Measurements from ENCODE around the gene PSORS1C2.

PSORS1C2 gene

GRCh38 chr6:31145386-31145785 lies 6.5 kb upstream of the PSORS1C2 start:
- H3K36me3 ChIP-seq = peaks cover 31% of the 10 kb centered on the region
- TF ChIP-seq CTCF (IDR thresholded peaks at IDR 0.05) = no peak
- H3K4me1 ChIP-seq (ENCODE audit: control insufficient read depth in 1 of 2, insufficient read depth in 1 of 2, low read depth in 1 of 2, low read length in 1 of 2) = no peaks in the 10 kb centered on the region
- H3K27me3 ChIP-seq = no peaks in the 10 kb centered on the region
- H3K9me3 ChIP-seq = no peaks in the 10 kb centered on the region
- no peak overlapping the region for H3K27ac ChIP-seq
- H3K4me3 ChIP-seq (ENCODE audit: low read depth in 1 of 2, low read length in 1 of 2) = no peak overlapping the region

- H3K4me3 ChIP-seq (ENCODE audit: low read depth in 1 of 2, low read length in 1 of 2) = no peak overlapping the region
Measured at GRCh38 chr6:31144970-31145340, 6.1 kb upstream of the PSORS1C2 start.

GRCh38 chr6:31144296-31144969 lies 5.6 kb upstream of the PSORS1C2 start:
- Histone ChIP-seq H3K27ac (no peak overlapping the region), H3K4me1 (ENCODE audit: control insufficient read depth in 1 of 2, insufficient read depth in 1 of 2, low read depth in 1 of 2, low read length in 1 of 2) (no peaks in the 10 kb centered on the region)
- no peak for TF ChIP-seq CTCF (IDR thresholded peaks at IDR 0.05)

More at GRCh38 chr6:31144970-31145340, 6.1 kb upstream of the PSORS1C2 start:
- no peaks in the 10 kb centered on the region for H3K4me1 ChIP-seq (ENCODE audit: control insufficient read depth in 1 of 2, insufficient read depth in 1 of 2, low read depth in 1 of 2, low read length in 1 of 2)
- H3K36me3 ChIP-seq = peaks cover 27% of the 10 kb centered on the region
- TF ChIP-seq CTCF (IDR thresholded peaks at IDR 0.05) = no peak
- H3K9me3 ChIP-seq = no peaks in the 10 kb centered on the region
- H3K27ac ChIP-seq = no peak overlapping the region
- H3K27me3 ChIP-seq = no peaks in the 10 kb centered on the region

GRCh38 chr6:31143148-31143547 lies 4.3 kb upstream of the PSORS1C2 start:
- Histone ChIP-seq H3K27ac (no peak overlapping the region), H3K4me1 (ENCODE audit: control insufficient read depth in 1 of 2, insufficient read depth in 1 of 2, low read depth in 1 of 2, low read length in 1 of 2) (no peaks in the 10 kb centered on the region), H3K27me3 (peaks cover 12% of the 10 kb centered on the region), H3K9me3 (no peaks in the 10 kb centered on the region), H3K4me3 (ENCODE audit: low read depth in 1 of 2, low read length in 1 of 2) (no peak overlapping the region), H3K36me3 (peaks cover 20% of the 10 kb centered on the region)
- no peak for TF ChIP-seq CTCF (IDR thresholded peaks at IDR 0.05)

More at GRCh38 chr6:31144296-31144969, 5.6 kb upstream of the PSORS1C2 start:
- Histone ChIP-seq H3K36me3 (peaks cover 24% of the 10 kb centered on the region), H3K4me3 (ENCODE audit: low read depth in 1 of 2, low read length in 1 of 2) (no peak overlapping the region), H3K9me3 (no peaks in the 10 kb centered on the region), H3K27me3 (no peaks in the 10 kb centered on the region)

GRCh38 chr6:31142361-31142761 lies 3.5 kb upstream of the PSORS1C2 start:
- no peak for TF ChIP-seq CTCF (IDR thresholded peaks at IDR 0.05)
- Histone ChIP-seq H3K9me3 (no peaks in the 10 kb centered on the region), H3K27me3 (peaks cover 19% of the 10 kb centered on the region), H3K36me3 (peaks cover 20% of the 10 kb centered on the region), H3K4me1 (ENCODE audit: control insufficient read depth in 1 of 2, insufficient read depth in 1 of 2, low read depth in 1 of 2, low read length in 1 of 2) (peaks cover 4 to 5% of the 10 kb centered on the region in 2 experiments), H3K27ac (no peak overlapping the region), H3K4me3 (ENCODE audit: low read depth in 1 of 2, low read length in 1 of 2) (no peak overlapping the region)

All from neutrophil (primary cell).